HG02884 (cell line): ENCODE data around the gene E2F2.

Experiments used
- ATAC-seq: cut with Tn5 transposase; IDR thresholded peaks from one replicate; pipeline ENCODE4 v1.9.1; 2021; ENCODE audit warnings: mild to moderate bottlenecking, moderate library complexity; ENCODE audit not compliant: unreplicated experiment

Gene E2F2

GRCh38 chr1:23492132-23492720 is 38.8 kb downstream of the E2F2 start:
- ATAC-seq: no peak

DNA sequence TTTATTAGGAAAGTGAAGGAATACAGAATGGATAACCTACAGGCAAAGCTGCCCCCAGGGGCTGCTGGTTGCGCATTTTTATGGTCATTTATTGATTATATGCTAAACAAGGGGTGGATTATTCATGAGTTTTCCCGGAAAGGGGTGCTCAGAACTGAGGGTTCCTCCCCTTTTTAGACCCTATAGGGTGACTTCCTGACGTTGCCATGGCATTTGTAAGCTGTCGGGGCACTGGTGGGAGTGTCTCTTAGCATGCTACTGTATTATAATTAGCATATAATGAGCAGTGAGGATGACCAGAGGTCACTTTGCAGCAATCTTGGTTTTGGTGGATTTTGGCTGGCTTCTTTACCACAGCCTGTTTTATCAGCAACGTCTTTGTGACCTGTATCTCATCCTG is 41.2 kb downstream of the E2F2 start:
- ATAC-seq: no peak

- no peak for ATAC-seq
Measured at GRCh38 chr1:23485002-23485332, 46.1 kb downstream of the E2F2 start.

DNA sequence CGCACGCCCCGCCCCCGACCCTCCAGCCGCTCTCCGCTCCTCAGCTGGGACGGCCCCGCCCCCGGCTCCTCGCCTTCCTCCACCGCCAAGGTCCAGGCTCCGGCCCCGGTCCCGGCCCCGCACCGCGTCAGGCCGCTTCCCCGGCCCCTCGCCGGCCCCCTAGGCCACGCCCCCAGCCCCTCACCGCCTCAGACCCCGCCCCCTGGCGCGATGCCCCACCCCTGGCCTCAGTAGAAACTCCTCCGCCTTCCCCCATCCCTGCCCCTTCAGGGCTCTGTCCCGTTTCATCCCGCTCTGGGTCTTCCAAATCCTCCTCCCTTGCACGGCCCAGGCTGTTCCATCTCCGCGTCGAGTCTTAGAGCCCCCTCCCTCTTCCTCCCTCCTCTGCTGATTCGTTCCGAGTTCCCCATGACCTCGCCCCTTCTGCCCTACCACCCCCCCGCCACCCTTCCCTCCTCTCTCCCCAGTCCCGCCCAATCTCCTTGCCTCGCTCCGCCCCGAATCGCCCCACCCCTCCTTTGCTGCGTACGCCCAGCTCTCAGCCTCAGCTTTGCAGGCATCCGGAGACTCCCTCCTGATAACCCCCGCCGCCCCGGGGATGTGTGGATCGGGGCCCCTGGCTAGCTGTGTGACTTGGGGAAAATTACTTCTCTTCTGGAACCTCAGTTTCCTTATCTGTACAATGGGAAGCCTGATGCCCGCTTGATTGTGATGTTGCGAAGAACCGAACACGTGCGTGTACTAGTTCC is 46.6 kb downstream of the E2F2 start:
- ATAC-seq: no peak

DNA sequence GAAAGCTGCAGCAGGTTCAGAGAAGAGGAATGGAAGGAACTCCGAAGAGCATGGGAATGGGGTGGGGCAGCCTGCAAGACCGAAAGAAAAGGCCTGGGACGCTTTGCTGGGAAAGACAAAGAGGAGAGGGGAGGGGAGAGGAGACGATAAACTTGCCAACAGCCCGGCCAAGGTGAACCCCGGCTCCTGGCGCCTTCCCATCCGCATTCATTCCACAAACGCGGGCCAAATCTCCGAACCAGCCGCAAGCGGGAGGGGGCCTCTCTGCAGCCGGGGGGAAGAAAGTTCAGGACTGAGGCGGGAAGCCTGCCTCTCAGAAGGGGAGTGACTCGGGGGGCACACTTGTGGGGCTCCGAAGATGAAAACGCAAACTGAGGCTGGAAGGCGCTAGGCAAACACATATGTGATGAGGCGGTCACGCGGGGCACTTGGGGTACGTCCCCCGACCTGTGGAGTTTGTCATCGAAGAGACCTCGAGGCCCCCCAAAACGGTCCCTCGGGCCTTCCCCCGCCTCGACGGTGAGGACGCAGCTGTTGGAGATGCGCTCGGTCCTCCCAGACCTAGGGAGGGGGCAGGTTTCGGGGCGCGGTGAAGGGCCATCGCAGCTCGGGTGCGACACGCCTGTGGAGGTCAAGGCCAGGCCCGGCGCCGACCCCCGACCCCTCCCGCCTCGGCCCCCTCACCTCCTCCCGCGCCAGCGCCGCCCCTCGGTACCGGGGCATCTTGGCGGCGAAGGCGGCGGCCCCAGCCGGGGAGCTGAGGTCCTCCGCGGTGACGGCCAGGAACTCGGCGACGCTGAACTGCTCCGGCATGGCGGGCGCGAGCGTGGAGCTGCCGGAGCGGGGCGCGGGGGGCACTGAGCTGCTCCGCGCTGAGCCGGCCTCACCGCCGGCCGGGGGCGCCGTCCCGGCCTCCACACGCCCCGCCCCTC is 47.4 kb downstream of the E2F2 start, which contains the start of gene ASAP3:
TSS of gene ASAP3 (minus strand) at position 859 of the 932 bp plus-strand sequence. CDS start at position 813, 46 bp downstream.
- no peak for ATAC-seq

DNA sequence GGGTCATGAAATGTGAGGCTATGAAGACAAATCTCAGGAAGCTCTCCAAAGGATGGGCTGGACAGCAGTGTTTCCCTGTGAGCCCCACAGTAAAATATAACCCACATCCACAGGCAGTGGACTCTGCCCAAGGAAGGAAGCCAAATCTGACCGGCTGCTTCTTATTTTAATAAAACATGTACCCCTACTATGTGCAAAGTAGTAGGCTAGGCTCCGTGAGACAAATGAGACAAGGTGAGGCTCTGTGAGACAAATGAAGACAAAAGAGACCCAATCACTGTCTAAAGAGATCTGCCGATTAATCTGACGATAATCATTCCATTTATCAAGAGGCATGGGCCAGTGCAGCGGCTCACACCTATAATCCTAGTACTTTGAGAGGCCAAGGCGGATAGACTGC is 49.1 kb downstream of the E2F2 start:
- ATAC-seq: no peak

DNA sequence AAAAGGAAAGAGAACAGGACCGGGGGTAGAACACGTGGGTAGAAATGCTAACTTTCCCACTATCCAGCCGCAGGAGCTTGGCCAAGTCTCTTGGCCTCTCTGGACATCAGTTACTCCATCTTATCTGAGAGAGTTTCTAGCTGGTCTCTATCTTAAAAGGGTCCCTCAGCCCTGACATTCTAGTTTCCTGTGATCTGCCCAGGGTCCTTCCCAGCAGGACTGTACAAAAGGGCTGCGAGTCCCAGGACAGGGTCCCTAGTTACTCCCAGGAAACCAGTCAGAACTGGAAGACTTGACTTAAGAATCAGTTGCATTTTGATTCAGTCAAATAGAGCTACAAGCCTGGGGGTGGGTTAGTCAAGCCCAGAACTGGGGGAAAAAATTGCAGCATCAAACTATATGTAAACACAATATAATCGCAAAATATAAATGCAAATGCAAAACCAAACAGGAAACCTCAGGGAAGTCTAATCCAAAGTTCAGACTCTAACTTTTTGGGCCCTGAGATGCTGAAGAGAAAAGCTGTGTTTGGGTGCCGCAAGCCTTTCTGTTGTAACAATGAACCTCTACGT is 49.9 kb downstream of the E2F2 start:
- no peak for ATAC-seq

- no peak for ATAC-seq
Measured at GRCh38 chr1:23480187-23481025, 50.6 kb downstream of the E2F2 start.

DNA sequence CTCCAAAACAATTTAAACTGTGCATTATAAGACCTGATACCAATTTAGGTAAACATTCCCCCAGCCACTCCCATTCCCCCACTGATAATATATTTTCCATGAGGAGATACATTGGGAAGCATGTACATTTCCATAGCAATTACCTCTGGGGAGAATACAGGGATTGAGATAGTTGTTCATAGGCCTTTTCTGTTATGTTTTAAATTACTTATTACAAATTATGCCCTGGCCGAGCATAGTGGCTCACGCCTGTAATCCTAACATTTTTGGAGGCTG is 51.4 kb downstream of the E2F2 start:
- ATAC-seq: no peak

DNA sequence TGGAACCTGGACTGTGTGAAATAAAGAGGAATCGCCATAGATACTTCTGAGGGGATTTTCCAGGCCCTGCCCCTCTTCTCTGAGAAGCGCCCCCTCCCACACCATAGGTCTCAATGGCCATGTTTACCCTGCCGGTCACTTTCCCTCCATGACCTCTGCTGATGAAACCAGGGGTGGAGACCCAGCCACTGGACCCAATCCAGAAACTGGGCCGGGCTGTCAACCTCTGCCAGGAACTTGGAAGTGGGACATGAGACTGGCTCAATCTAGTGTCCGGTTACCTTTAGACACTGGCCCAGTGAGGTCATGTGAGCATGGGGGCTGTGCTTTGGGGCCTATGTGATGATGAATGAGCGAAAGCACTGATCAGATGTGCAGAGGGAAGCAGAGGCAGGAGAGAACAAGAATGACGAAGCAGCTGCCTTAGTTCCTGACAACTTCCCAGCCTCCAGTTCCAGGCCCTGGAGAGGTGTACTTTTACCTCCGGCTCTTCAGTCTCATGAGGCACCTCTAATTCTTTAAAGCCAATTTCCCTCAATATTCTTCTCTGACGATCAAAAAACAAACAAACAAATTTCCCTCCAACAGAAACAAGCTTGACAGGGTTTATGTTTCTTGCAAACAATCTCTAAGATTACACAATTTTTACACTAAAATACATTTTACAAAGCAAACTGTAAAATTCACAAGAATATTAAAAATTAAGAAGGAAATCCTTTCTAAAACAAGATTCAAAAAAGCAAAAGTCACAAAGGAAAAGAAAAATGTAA is 52.0 kb downstream of the E2F2 start:
- no peak for ATAC-seq

GRCh38 chr1:23477359-23478144 is 53.5 kb downstream of the E2F2 start:
- ATAC-seq: no peak

- no peak for ATAC-seq
Measured at GRCh38 chr1:23475641-23476040, 55.4 kb downstream of the E2F2 start.

GRCh38 chr1:23475134-23475628 is 55.9 kb downstream of the E2F2 start:
- no peak for ATAC-seq

DNA sequence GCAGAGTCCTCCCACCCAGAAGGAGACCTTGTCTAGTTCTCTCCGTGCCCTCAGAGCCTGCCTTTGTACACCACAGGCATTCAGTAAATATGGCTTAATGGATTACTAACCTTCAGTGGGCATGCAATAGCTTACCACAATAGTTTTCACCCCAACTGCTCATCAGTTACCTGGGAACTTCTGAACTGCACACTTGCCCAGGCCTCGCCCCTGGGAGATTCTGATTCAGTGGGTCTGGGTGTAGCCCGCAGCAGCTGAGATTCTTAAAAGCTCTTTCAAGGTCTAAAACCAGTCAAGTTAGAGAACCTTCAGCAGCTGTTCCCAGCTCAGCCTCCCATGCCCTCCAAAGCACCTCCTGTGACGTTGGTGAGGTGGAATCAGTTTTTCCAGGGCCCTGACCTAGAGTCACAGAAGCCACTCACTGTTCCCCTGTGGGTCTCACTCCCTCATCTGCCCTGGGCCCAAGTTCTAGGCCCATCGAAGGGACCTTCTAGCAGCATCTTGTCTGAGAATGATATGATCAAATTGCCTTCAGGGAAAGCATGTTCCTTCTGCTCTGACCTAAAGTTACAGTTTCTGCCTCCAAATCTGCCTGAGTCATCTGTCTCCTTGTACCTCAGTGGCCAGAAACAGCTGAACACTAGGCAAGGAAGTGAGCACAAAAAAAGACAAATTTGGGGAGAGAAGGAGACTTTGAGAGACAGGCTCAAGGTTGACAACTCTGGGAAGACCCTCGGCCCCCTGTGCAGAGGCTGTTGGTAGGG is 57.8 kb downstream of the E2F2 start:
- ATAC-seq: no peak

DNA sequence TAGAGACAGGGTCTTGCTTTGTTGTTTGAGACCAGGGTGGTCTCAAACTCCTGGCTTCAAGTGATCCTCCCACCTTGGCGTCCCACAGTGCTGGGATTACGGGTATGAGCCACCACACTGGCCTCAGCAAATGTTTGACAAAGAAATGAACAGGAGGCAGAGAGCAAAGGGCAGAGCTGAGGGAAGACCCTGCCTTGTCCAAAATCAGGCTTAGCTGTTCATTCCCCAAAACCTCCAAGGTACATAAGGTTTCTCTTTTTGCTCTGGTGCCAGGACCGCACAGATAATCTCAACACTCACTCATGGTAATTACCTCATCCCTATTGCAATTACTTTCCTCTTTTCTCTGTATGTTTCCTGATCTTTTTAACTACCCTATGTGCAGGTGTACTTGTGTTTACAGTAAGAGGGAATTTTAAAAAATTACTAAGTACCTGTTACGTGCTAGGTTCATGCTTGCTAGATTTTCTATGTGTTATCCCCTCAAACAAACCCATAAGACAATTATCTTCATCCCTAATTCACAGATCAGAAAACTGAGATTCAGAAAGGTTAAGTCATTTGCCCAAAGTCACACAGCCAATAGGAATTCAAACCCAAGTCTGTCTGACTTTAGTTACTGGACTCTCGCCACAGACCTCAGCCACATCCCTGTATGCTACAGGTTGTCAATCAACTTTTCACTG is 58.5 kb downstream of the E2F2 start:
- no peak for ATAC-seq

DNA sequence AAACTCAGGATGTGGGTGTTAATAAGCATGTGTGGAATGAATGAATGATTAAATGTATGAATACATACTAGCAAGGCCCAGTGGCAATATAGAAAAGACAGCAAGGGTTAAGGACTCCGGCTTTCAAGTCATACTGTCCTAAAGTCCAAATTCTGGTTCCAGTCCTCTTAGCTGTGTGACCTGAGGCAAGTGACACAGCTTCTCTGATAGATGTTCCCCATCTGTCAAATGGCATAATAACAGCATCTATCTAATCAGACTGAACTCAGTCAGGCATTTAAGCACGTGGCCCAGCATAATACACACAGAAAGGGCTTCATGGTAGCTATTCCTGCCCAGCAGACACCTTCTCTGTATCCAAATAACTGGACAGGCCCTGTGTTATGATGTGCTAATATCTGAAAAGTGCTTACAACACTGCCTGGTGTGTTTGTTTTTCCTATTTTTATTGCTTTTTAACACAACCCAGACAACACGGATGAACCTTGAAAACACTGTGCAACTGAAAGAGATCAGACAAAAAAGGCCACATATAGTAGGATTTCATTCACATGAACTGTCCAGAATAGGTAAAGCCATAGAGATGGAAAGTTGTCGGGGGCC is 59.5 kb downstream of the E2F2 start:
- ATAC-seq: no peak
